Measurements from ENCODE around the gene ZBTB34. TPM values are rescaled to one million over a fixed set of nuclear protein-coding genes. Genes with fewer than 3 reads are reported as not detected.

ZBTB34 gene
- total and polyA plus RNA-seq, 2 donors from 2014 or later, result 2.5 to 12.5 TPM

DNA sequence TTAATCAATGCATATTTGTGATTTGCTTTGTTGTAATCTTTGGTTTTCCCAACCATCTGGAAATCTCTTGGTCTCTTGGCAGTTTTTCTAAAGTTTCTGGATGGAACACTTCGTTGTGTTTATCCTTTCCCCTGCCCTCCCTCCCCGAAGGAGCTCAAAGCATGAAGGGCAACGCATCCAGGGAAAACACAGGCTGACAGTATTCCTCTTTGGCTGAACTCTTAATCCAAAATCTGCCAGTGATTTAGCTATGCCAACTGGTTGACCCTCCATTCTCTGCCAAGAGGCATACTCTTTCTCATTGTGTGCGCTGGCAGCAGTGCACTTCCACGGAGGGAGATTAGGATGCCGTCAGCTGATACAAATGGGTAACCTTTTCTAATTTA is 20.5 kb downstream of the ZBTB34 start:
- FAIRE-seq, result no peak

DNA sequence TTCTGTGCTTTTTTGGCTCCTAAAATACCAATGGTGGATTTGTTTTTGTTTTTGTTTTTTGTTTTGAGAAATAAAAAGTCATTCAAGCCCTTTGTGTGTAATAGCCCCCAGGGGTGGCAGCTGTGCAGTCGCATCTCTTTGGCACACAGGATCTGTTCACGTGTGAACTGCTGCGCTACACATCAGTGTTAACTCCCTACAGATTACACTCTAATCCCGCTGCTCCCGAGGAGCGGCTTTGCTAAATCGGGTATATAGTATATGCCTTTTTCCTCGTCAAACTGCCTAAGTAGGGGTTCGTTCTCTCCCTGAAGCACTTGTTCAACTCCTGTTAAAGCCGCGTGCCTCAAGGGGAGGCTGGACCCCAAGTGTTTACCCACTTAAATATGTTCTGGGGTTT is 22.3 kb downstream of the ZBTB34 start:
- no peak for DNase-seq
- intact Hi-C loops (cut with DNase I), result no loop called here
- Histone ChIP-seq H3K36me3 (ENCODE audit: control insufficient read depth in 2 of 3, insufficient read depth in 3 of 3, low read length in 3 of 3) (peaks cover 5 to 17% (median 10%) of the 10 kb centered on the region in 3 donors), H3K27me3 (ENCODE audit: control insufficient read depth, insufficient read depth, low read length) (no peaks in the 10 kb centered on the region), H3K27ac (ENCODE audit: low read depth in 2 of 2, low read length in 2 of 2) (no peak overlapping the region), H3K4me1 (ENCODE audit: control insufficient read depth in 2 of 3, insufficient read depth in 2 of 3, low read depth in 1 of 3, low read length in 3 of 3) (peaks cover 0 to 10% (median 6%) of the 10 kb centered on the region in 3 donors), H3K9me3 (ENCODE audit: control insufficient read depth in 2 of 3, insufficient read depth in 1 of 3, low read length in 3 of 3) (no peaks in the 10 kb centered on the region), H3K4me3 (ENCODE audit: low read length in 3 of 3) (no peak overlapping the region), H3K9ac (ENCODE audit: low read length in 3 of 3) (no peak overlapping the region)
- TF ChIP-seq, protein P1, sequence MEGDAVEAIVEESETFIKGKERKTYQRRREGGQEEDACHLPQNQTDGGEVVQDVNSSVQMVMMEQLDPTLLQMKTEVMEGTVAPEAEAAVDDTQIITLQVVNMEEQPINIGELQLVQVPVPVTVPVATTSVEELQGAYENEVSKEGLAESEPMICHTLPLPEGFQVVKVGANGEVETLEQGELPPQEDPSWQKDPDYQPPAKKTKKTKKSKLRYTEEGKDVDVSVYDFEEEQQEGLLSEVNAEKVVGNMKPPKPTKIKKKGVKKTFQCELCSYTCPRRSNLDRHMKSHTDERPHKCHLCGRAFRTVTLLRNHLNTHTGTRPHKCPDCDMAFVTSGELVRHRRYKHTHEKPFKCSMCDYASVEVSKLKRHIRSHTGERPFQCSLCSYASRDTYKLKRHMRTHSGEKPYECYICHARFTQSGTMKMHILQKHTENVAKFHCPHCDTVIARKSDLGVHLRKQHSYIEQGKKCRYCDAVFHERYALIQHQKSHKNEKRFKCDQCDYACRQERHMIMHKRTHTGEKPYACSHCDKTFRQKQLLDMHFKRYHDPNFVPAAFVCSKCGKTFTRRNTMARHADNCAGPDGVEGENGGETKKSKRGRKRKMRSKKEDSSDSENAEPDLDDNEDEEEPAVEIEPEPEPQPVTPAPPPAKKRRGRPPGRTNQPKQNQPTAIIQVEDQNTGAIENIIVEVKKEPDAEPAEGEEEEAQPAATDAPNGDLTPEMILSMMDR (IDR thresholded peaks at IDR 0.05; ENCODE audit: borderline replicate concordance, extremely low read depth, insufficient read depth), result no peak
- FAIRE-seq, result no peak

More for the DNA sequence above, 20.5 kb downstream of the ZBTB34 start:
- H3K9ac ChIP-seq (ENCODE audit: low read length in 3 of 3), result no peak overlapping the region
- H3K27ac ChIP-seq (ENCODE audit: low read depth in 2 of 2, low read length in 2 of 2), result no peak overlapping the region
- TF ChIP-seq, protein P1 (IDR thresholded peaks at IDR 0.05; ENCODE audit: borderline replicate concordance, extremely low read depth, insufficient read depth), result no peak
- intact Hi-C loops (cut with DNase I), result no loop called here
- no peak for DNase-seq
- no peaks in the 10 kb centered on the region for H3K9me3 ChIP-seq (ENCODE audit: control insufficient read depth in 2 of 3, insufficient read depth in 1 of 3, low read length in 3 of 3)
- peaks cover 0 to 10% (median 6%) of the 10 kb centered on the region in 3 donors for H3K4me1 ChIP-seq (ENCODE audit: control insufficient read depth in 2 of 3, insufficient read depth in 2 of 3, low read depth in 1 of 3, low read length in 3 of 3)
- H3K27me3 ChIP-seq (ENCODE audit: control insufficient read depth, insufficient read depth, low read length), result no peaks in the 10 kb centered on the region
- H3K4me3 ChIP-seq (ENCODE audit: low read length in 3 of 3), result no peak overlapping the region
- H3K36me3 ChIP-seq (ENCODE audit: control insufficient read depth in 2 of 3, insufficient read depth in 3 of 3, low read length in 3 of 3), result peaks cover 5 to 17% (median 10%) of the 10 kb centered on the region in 3 donors

DNA sequence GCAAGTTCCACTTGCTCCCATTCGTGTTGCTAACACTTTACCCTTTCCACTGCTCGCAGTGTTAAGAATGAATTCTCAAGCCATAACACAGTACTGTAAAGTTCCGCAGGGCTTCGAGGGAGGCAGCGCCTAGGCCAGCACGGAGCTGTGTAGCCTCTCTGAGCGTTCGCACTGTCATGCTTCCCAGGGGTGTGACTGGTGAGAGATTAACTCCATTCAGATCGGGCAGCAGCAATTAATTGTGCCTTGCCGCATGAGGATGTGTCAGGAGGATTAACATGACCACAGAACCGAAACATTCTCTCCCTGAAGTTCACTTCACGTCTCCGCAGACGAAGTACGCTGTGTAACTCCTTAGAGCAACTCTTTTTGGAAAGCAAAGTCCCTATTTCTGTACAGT is 23.2 kb downstream of the ZBTB34 start:
- DNase-seq (peak in 3 of 5 donors; percentile 26 to 69 (median 49)), FAIRE-seq (no peak)
- peak overlapping the region in 1 of 3 donors; percentile 26 for H3K9ac ChIP-seq (ENCODE audit: low read length in 3 of 3)
- H3K36me3 ChIP-seq (ENCODE audit: control insufficient read depth in 2 of 3, insufficient read depth in 3 of 3, low read length in 3 of 3), result peaks cover 5 to 17% (median 10%) of the 10 kb centered on the region in 3 donors
- intact Hi-C loops (cut with DNase I), result no loop called here
- TF ChIP-seq, protein P1 (IDR thresholded peaks at IDR 0.05; ENCODE audit: borderline replicate concordance, extremely low read depth, insufficient read depth), result no peak
- peaks cover 0 to 10% (median 6%) of the 10 kb centered on the region in 3 donors for H3K4me1 ChIP-seq (ENCODE audit: control insufficient read depth in 2 of 3, insufficient read depth in 2 of 3, low read depth in 1 of 3, low read length in 3 of 3)
- H3K4me3 ChIP-seq (ENCODE audit: low read length in 3 of 3), result no peak overlapping the region
- H3K9me3 ChIP-seq (ENCODE audit: control insufficient read depth in 2 of 3, insufficient read depth in 1 of 3, low read length in 3 of 3), result no peaks in the 10 kb centered on the region
- no peak overlapping the region for H3K27ac ChIP-seq (ENCODE audit: low read depth in 2 of 2, low read length in 2 of 2)
- no peaks in the 10 kb centered on the region for H3K27me3 ChIP-seq (ENCODE audit: control insufficient read depth, insufficient read depth, low read length)

All from kidney (tissue), 14 donors.